Measurements from ENCODE around the gene TINAG. TPM values are rescaled to one million over a fixed set of nuclear protein-coding genes. Genes with fewer than 3 reads are reported as not detected.

Gene TINAG
- total and polyA plus RNA-seq, 10 of the 15 experiments (the other 5 are each of a cell fraction or from before 2014, with no cell fraction given), result 0.26 to 7.7 (median 0.95) TPM

DNA sequence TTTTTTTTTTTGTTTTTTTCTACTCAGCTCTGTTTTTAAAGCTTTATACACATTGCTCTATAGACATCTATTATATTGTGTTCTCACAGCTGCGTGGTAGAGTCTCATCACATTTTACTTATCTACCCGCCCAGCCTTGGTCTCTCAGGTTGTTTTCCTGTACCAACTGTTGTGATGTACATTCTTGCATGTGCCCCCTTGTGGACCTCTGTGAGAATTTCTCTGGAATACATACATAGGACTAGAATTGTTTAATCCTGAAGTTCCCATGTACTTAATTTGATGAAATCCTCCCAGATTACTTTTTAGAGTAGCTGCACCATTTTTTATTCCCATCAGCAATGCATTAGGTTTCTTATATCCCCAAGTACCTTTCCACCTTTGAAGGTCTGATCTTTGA, 40.4 kb upstream of the TINAG start (continued):
- TF ChIP-seq RAD21 (IDR thresholded peaks at IDR 0.05; ENCODE audit: insufficient read depth, low read depth, low read length) (peak; percentile 38; the same call in 1 of the 2 replicates), GATAD2B (conservative IDR thresholded peaks at IDR 0.05; ENCODE audit: low read depth) (no peak), ATF7 (IDR thresholded peaks at IDR 0.05; ENCODE audit: low read depth) (no peak), SMC3 (IDR thresholded peaks at IDR 0.05; ENCODE audit: borderline replicate concordance, low read length) (peak; percentile 50; the same call in 1 of the 2 replicates), YY1 (IDR thresholded peaks at IDR 0.05; ENCODE audit: low read depth, low read length) (no peak), CBFB (IDR thresholded peaks at IDR 0.05; ENCODE audit: low read depth) (no peak), RUNX3 (IDR thresholded peaks at IDR 0.05; ENCODE audit: low read length) (no peak), IKZF2 (IDR thresholded peaks at IDR 0.05) (no peak), CREM (IDR thresholded peaks at IDR 0.05; ENCODE audit: low read depth) (no peak), JUND (IDR thresholded peaks at IDR 0.05; ENCODE audit: low read depth, low read length) (no peak), JUNB (IDR thresholded peaks at IDR 0.05) (no peak), CHD1 (IDR thresholded peaks at IDR 0.05; ENCODE audit: low read depth, low read length) (no peak), FOXM1 (IDR thresholded peaks at IDR 0.05; ENCODE audit: low read depth, low read length) (no peak), ZNF384 (IDR thresholded peaks at IDR 0.05; ENCODE audit: borderline replicate concordance, low read depth, low read length) (no peak), EZH2 (IDR thresholded peaks at IDR 0.05; ENCODE audit: borderline replicate concordance, control insufficient read depth, low read depth, low read length) (no peak)
- TF ChIP-seq, protein P1, sequence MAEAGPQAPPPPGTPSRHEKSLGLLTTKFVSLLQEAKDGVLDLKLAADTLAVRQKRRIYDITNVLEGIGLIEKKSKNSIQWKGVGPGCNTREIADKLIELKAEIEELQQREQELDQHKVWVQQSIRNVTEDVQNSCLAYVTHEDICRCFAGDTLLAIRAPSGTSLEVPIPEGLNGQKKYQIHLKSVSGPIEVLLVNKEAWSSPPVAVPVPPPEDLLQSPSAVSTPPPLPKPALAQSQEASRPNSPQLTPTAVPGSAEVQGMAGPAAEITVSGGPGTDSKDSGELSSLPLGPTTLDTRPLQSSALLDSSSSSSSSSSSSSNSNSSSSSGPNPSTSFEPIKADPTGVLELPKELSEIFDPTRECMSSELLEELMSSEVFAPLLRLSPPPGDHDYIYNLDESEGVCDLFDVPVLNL (IDR thresholded peaks at IDR 0.05; ENCODE audit: low read depth, low read length), result no peak
- TF ChIP-seq, protein P2, sequence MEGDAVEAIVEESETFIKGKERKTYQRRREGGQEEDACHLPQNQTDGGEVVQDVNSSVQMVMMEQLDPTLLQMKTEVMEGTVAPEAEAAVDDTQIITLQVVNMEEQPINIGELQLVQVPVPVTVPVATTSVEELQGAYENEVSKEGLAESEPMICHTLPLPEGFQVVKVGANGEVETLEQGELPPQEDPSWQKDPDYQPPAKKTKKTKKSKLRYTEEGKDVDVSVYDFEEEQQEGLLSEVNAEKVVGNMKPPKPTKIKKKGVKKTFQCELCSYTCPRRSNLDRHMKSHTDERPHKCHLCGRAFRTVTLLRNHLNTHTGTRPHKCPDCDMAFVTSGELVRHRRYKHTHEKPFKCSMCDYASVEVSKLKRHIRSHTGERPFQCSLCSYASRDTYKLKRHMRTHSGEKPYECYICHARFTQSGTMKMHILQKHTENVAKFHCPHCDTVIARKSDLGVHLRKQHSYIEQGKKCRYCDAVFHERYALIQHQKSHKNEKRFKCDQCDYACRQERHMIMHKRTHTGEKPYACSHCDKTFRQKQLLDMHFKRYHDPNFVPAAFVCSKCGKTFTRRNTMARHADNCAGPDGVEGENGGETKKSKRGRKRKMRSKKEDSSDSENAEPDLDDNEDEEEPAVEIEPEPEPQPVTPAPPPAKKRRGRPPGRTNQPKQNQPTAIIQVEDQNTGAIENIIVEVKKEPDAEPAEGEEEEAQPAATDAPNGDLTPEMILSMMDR (IDR thresholded peaks at IDR 0.05 in 2 of 3, conservative IDR thresholded peaks at IDR 0.05 in 1 of 3; ENCODE audit: control insufficient read depth in 2 of 3, extremely low read depth in 1 of 3, insufficient read depth in 1 of 3, low read depth in 3 of 3, low read length in 3 of 3), result peak; percentile 29 to 38 (median 30); a peak in 4 of 6 replicates
- TF ChIP-seq, protein P3, sequence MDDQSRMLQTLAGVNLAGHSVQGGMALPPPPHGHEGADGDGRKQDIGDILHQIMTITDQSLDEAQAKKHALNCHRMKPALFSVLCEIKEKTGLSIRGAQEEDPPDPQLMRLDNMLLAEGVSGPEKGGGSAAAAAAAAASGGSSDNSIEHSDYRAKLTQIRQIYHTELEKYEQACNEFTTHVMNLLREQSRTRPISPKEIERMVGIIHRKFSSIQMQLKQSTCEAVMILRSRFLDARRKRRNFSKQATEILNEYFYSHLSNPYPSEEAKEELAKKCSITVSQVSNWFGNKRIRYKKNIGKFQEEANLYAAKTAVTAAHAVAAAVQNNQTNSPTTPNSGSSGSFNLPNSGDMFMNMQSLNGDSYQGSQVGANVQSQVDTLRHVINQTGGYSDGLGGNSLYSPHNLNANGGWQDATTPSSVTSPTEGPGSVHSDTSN (IDR thresholded peaks at IDR 0.05; ENCODE audit: insufficient replicate concordance, low read depth, low read length), result no peak
